Mucosa of gallbladder (tissue), 1 donor: ENCODE results near the gene PLXND1. TPM values are rescaled to one million over a fixed set of nuclear protein-coding genes. Genes with fewer than 3 reads are reported as not detected.
"Not testable (repeated sequence)": the region's sequence is repeated elsewhere in the genome, so short reads cannot be mapped to it uniquely, and the experiment has no call there.

Experiments used
- DNase-seq: peaks from one replicate; pipeline ENCODE4 v3.0.0-alpha.2; 2020; ENCODE audit warnings: low spot score
- total RNA-seq: library from RNA; stranded (reverse); gene quantifications from one replicate; pipeline ENCODE4 v1.2.1, GENCODE V29; 2021
- donor health status: DM: no; HTN: no; CAD: no.

Gene PLXND1
- total RNA-seq, 1 donor from 2014 or later: 82.2 TPM

DNA sequence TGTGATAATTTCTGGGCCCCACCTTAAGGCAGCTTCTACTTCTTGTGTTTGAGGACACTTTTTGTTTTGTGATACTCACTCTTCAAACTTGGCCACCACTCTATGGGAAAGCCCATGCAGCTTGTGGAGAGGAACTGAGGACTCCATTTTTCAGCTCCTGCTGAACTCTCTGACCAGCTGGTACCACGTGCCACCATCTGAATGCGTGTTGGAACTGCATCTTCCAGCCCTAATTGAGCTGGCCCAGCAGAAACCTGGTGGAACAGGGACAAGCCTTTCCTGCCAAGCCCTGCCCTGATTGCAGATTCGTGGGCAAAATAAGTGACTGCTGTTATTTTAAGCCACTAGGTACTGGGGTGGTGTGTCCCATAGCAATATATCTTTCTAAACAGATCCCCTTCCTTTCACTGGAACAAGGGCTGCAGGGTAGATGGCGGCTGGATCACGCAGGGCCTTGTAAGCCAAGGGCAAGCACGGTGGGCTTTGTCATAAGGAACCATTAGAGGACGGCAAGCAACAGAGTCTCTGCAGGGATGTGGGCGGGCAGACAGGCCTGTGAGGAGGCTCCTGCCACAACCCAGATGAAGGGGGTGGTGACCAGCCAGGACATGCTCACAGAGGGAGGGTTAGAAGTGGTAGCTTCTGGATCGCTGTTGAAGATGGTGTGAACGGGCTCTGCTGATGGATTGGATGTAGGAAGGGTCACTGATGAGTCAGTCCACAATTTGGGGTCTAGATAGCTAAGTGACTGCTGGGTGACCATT lies 54.0 kb downstream of the PLXND1 start:
- DNase-seq: no peak

DNA sequence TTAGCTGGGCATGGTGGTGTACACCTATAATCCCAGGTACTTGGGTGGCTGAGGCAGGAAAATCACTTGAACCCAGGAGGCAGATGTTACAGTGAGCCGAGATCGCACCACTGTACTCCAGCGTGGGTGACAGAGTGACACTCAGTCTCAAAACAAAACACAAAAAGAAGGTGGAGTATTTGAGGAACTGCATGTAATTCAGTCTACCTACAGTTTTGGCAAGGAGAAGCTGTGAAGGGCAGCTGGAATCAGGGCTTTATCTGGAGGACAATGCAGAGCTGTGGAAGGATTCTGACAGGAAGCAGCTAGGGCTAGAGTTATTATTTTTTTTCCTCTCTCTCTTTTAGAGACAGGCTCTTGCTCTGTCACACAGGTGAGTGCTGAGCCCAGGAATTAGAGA lies 56.7 kb downstream of the PLXND1 start:
- no peak for DNase-seq

DNA sequence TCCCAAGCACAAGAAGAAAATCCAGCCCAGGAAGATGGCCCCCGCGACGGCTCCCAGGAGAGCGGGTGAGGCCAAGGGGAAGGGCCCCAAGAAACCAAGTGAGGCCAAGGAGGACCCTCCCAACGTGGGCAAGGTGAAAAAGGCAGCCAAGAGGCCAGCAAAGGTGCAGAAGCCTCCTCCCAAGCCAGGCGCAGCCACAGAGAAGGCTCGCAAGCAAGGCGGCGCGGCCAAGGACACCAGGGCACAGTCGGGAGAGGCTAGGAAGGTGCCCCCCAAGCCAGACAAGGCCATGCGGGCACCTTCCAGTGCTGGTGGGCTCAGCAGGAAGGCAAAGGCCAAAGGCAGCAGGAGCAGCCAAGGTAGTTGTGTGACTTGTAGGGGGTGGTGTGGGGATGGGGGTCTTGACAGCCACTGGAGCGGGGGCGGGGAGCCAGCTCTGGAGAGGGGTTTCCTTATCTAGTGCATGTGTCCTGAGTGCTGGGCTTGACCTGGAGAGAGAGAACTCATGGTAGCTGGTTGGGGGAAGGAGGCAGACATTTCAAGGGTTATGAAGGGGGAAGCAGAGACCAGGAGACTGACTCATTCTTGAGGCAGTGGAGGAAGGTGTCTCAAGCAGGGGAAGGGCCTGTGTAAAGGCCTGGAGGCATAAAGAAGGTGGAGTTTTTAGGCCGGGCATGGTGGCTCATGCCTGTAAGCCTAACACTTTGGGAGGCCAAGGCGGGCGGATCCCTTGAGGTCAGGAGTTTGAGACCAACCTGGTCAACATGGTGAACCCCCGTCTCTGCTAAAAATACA lies 57.3 kb downstream of the PLXND1 start:
- DNase-seq: no peak

DNA sequence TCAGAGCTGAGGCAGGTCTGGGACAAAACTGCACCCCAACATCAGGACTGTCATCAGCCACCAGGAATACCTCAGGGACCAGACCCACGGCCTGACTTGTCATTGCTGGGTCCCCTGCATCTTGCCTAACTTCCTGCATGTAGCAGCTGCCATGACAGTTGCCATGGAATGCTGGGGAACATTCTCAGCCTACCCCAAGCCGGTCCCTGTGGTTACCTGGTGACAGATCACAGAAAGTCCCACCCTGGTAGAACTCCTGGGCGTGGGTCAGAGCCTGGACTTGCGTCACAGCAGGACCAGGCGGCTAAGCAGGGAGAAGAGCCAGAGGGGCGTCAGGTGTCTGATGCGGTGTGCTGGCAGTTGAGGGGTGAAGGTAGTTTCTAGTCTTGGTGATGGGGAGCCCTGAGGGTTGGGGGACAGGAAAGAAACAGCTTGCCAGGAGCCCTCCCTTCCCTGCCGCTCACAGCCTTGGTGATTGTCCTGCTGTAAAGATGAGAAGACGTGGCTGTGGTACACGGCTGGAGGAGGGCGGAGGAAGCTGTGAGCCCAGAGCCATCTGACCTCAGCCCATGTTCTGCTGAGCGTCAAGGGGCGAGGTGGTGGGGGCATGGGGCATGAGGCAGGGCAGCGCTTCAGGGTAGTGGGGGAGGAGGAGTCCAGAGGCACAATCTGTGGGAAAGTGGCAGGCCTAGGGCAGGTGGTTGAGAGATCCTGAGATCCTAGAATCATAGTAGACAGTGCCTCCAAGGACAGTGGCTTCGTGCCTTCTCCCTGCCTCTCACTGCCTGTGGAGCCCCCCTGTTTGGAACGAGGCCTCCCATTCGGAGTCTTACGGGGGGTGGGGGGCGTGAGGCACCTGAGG lies 58.1 kb downstream of the PLXND1 start:
- no peak for DNase-seq

DNA sequence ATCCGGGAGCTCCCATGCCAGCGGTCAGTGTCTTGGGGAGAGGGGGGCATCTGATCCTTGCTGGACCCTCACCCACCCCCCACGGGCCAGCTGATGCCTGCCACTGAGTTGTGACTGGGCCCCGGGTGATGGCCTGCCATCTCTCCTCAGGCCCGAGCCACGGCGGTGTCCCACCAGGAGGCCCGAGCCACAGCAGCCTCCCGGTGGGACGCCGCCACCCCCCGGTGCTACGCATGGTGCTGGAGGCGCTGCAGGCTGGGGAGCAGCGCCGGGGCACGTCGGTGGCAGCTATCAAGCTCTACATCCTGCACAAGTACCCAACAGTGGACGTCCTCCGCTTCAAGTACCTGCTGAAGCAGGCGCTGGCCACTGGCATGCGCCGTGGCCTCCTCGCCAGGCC lies 59.2 kb downstream of the PLXND1 start:
- no peak for DNase-seq

DNA sequence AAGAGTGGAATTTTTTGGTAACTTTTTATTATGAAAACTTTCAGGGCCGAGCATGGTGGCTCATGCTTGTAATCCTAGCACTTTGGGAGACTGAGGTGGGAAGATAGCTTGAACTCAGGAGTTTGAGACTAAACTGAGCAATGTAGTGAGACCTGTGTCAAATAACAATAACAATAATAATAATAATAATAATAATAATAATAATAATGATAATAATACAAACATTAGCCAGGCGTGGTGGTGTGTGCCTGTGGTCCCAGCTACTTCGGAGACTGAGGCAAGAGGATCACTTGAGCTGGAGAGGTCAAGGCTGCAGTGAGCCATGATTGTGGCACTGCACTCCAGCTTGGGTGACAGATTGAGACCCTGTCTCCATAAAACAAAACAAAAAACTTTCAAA lies 60.5 kb downstream of the PLXND1 start:
- DNase-seq: not testable (repeated sequence)

DNA sequence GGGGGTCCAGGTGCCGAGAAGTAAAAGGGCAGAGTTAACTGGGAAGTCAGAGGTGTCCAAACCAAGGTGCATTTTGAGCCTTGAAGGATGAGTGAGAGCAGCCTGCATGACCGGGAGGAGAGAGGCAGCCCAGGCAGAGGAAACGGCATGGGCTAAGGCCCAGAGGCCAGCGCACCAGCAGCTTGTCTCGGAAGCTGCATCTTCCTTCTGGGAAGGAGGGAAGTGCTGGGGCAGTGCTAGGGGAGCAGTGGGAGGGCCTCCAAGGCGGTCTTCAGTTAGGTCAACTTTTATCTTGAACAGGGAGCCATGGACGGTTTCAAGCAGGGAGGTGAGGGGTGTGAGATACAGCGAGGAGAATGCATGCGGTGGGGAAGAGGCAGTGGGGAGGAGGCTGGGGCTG lies 62.5 kb downstream of the PLXND1 start:
- no peak for DNase-seq

DNA sequence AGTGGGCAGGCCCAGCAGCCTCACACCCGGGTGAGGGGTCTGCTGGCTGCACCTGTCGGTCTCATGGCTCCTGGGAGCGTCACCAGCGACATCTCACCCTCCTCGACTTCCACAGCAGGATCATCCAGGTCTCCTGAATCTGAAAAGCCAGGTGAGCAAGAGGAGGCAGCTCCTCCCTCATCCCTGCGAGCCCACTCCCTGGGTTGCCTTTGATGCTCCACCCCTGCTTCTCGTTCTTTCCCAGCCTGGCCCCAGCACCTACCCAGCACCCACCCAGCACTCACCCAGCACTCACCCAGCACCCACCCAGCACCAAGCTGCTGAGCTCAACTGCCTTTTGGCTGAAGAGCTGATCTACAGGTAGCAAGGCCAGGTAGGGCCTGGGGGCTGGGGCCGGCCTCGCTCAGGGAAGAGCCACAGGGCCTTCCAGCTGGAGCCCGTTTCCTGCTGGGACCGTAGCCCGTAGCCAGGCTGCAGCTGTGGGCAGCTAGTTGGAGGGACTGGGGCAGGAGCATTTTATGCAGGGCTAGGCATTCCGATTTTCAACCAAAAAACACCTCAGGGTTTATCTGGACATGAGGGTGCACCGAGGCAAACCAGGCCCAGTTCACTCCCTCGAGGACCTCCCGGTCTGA lies 63.2 kb downstream of the PLXND1 start, which contains the start of gene H1-8:
TSS of gene H1-8 (plus strand) at position 20 of the 635 bp plus-strand sequence. CDS start at position 64, 44 bp downstream.
- no peak for DNase-seq

DNA sequence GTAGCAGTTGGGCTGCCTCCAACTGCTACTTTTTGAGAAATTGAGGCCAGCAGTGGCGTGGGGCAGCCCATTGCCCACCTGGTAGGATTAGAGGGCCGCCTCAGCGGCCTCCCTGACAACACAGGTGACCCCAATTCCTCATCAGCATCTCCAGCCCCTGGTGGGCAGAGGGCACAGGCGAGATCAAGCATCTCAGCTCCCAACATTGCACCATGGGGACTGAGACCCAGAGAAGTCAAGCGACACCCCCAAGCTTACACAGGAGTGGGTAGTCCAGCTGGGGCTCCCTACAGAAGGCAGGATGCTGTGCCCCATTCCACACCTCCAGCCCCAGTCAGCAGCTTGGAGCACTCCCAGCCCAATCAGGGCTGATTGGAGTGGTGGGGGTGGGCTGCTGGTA lies 63.7 kb downstream of the PLXND1 start:
- DNase-seq: no peak

DNA sequence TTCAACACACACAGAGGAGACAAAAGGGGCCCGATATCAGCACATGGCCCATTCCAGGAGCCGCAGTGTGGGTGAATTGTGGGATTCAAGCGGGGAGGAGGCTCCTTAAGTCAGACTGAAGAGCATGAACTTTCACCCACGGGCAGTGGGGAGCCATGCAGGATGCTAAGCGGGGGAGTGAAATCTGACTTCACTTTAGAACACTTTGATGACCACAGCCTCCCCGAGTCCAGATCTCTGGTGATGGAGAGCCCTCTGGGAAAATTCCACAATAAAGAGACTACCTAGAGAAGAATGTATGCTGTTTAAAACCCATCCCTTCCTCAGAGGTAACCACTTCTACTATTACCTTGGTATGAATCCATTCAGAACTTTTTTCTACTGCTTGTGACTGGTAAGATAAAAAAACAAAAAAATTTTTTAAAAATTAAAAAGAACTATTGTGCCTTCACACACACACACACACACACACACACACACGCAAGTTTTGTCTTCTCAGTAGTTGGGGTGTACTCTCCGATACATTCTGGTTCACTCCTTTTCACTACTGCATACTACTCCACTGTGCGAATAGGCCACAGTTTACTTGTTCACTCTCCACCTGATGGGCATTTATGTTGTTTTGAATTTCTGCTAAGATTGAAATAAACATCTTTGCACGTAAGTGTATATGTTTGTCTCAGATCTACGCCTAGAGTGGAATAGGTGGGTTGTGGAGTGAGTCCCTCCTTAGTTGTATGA lies 65.5 kb downstream of the PLXND1 start:
- DNase-seq: no peak

DNA sequence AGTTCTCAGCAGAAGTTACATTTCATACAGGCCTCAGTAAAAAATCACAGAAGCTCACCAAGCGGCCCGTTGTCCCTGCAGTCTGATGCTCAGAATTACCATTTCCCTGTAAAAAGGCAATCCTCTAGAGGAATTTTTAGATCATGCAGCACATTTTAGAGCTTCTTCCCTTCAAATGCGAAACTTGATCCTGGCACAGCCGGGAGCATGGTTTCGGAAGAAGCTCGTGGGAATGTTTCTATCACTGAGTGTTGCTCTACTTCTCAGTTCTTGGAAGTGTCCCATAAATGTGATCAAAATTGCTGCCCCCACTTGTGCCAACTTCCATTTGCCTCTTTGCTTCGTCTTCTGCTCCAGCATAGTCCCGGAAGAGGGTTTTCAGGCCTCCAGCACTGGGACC lies 67.3 kb downstream of the PLXND1 start:
- no peak for DNase-seq

DNA sequence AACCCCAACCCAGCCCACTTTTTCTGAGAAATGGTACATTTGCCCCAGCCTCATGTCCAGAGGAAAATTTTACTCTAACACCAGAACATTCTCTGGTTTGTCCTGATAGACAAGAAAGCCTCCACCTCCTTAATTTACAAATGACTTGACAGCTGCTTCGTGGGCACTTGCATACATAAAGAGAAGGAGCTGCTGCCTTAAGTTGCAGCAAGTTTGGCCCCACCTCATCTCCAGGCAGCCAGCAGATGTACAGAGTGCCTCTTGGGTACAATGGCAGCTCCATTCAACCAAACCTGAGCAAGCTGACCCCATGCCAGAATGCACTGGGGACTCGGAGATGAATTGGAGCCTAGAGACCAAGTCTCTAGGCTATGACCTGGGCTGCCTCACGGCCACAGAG lies 69.7 kb downstream of the PLXND1 start:
- DNase-seq: no peak

DNA sequence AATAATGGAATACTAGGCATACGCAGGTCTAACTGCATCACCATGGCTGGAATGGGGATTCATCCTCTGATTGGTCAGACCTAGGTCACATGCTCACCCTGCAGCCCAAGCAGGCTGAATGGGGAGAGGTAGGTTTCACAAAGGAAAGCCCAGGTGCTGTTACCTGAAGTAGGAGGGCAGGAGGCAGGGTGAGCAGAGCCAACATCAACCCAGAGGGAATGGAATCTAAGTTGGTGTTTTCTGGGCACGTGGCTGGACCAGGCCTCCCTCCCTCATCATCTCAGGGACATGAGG lies 70.2 kb downstream of the PLXND1 start:
- DNase-seq: no peak

DNA sequence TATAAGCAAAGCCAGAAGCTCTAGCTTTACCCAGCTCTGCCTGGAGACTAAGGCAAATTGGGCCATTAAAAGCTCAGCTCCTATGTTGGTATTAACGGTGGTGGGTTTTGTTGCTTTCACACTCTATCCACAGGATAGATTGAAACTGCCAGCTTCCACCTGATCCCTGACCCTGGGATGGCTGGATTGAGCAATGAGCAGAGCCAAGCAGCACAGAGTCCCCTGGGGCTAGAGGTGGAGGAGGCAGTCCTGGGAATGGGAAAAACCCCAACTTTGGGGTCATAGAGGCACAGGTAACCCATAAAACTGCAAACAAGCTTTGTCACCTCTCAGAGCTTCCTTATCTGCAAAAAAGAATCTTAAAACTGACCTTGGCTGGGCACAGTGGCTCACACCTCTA lies 71.4 kb downstream of the PLXND1 start:
- no peak for DNase-seq

DNA sequence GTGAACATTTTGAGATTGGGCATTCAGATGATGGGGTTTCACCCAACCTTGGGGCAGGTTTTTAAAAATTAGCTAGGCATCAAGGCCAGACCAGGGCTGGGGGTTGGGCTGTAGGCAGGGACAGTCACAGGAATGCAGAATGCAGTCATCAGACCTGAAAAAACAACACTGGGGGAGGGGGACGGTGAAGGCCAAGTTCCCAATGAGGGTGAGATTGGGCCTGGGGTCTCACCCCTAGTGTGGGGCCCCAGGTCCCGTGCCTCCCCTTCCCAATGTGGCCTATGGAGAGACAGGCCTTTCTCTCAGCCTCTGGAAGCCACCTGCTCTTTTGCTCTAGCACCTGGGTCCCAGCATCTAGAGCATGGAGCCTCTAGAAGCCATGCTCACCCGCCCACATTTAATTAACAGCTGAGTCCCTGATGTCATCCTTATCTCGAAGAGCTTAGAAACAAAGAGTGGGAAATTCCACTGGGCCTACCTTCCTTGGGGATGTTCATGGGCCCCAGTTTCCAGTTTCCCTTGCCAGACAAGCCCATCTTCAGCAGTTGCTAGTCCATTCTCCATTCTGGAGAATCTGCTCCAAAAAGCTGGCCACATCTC lies 71.9 kb downstream of the PLXND1 start:
- no peak for DNase-seq

DNA sequence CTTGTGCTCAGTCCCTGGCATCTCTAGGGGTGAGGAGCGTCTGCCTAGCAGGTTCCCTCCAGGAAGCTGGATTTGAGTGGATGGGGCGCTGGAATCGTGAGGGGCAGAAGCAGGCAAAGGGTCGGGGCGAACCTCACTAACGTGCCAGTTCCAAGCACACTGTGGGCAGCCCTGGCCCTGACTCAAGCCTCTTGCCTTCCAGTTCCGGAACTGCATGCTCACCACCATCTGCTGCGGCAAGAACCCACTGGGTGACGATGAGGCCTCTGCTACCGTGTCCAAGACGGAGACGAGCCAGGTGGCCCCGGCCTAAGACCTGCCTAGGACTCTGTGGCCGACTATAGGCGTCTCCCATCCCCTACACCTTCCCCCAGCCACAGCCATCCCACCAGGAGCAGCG lies 73.1 kb downstream of the PLXND1 start:
- no peak for DNase-seq

DNA sequence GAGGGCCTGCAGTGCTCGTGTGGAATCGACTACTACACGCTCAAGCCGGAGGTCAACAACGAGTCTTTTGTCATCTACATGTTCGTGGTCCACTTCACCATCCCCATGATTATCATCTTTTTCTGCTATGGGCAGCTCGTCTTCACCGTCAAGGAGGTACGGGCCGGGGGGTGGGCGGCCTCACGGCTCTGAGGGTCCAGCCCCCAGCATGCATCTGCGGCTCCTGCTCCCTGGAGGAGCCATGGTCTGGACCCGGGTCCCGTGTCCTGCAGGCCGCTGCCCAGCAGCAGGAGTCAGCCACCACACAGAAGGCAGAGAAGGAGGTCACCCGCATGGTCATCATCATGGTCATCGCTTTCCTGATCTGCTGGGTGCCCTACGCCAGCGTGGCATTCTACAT lies 74.2 kb downstream of the PLXND1 start:
- DNase-seq: no peak

DNA sequence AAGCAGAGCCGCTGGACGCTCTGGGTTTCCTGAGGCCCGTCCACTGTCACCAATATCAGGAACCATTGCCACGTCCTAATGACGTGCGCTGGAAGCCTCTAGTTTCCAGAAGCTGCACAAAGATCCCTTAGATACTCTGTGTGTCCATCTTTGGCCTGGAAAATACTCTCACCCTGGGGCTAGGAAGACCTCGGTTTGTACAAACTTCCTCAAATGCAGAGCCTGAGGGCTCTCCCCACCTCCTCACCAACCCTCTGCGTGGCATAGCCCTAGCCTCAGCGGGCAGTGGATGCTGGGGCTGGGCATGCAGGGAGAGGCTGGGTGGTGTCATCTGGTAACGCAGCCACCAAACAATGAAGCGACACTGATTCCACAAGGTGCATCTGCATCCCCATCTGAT lies 74.8 kb downstream of the PLXND1 start:
- DNase-seq: no peak

DNA sequence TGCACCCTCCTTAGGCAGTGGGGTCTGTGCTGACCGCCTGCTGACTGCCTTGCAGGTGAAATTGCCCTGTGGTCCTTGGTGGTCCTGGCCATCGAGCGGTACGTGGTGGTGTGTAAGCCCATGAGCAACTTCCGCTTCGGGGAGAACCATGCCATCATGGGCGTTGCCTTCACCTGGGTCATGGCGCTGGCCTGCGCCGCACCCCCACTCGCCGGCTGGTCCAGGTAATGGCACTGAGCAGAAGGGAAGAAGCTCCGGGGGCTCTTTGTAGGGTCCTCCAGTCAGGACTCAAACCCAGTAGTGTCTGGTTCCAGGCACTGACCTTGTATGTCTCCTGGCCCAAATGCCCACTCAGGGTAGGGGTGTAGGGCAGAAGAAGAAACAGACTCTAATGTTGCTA lies 75.7 kb downstream of the PLXND1 start:
- DNase-seq: no peak

DNA sequence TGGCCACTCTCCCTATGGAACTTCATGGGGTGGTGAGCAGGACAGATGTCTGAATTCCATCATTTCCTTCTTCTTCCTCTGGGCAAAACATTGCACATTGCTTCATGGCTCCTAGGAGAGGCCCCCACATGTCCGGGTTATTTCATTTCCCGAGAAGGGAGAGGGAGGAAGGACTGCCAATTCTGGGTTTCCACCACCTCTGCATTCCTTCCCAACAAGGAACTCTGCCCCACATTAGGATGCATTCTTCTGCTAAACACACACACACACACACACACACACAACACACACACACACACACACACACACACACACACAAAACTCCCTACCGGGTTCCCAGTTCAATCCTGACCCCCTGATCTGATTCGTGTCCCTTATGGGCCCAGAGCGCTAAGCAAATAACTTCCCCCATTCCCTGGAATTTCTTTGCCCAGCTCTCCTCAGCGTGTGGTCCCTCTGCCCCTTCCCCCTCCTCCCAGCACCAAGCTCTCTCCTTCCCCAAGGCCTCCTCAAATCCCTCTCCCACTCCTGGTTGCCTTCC lies 76.2 kb downstream of the PLXND1 start:
- no peak for DNase-seq
